ENCODE measurements around the gene CYLD.

The CYLD gene

GRCh38 chr16:50740736-50741135 is 1.1 kb upstream of the CYLD start:
- no peak for DNase-seq (ENCODE audit: low read depth)

- DNase-seq (ENCODE audit: low read depth): no peak
These were observed 583 bp upstream of the CYLD start for GRCh38 chr16:50741225-50741780.

- peak; percentile 27 for DNase-seq (ENCODE audit: low read depth)
These were observed 802 bp downstream of the CYLD start for GRCh38 chr16:50742576-50743200.

- no peak for DNase-seq (ENCODE audit: low read depth)
These were observed 1.8 kb downstream of the CYLD start for GRCh38 chr16:50743581-50744225.

GRCh38 chr16:50744881-50745280 is 3.0 kb downstream of the CYLD start:
- no peak for DNase-seq (ENCODE audit: low read depth)

GRCh38 chr16:50745940-50746339 is 4.1 kb downstream of the CYLD start:
- DNase-seq (ENCODE audit: low read depth): no peak

- DNase-seq (ENCODE audit: low read depth): no peak
These were observed 5.5 kb downstream of the CYLD start for GRCh38 chr16:50747207-50747956.

GRCh38 chr16:50751528-50751927 is 9.6 kb downstream of the CYLD start:
- DNase-seq (ENCODE audit: low read depth): no peak

GRCh38 chr16:50752471-50753235 is 10.8 kb downstream of the CYLD start:
- no peak for DNase-seq (ENCODE audit: low read depth)

GRCh38 chr16:50756473-50756872 is 14.6 kb downstream of the CYLD start:
- no peak for DNase-seq (ENCODE audit: low read depth)

GRCh38 chr16:50761267-50761666 is 19.4 kb downstream of the CYLD start:
- DNase-seq (ENCODE audit: low read depth): no peak

- no peak for DNase-seq (ENCODE audit: low read depth)
These were observed 20.4 kb downstream of the CYLD start for GRCh38 chr16:50762241-50762640.

- no peak for DNase-seq (ENCODE audit: low read depth)
These were observed 21.3 kb downstream of the CYLD start for GRCh38 chr16:50763211-50763610.

- DNase-seq (ENCODE audit: low read depth): no peak
These were observed 23.4 kb downstream of the CYLD start for GRCh38 chr16:50765260-50765659.

GRCh38 chr16:50765861-50766260 is 24.0 kb downstream of the CYLD start:
- no peak for DNase-seq (ENCODE audit: low read depth)

GRCh38 chr16:50767197-50767596 is 25.3 kb downstream of the CYLD start:
- no peak for DNase-seq (ENCODE audit: low read depth)

GRCh38 chr16:50771366-50771765 is 29.5 kb downstream of the CYLD start:
- DNase-seq (ENCODE audit: low read depth): peak; percentile 40

- no peak for DNase-seq (ENCODE audit: low read depth)
These were observed 32.5 kb downstream of the CYLD start for GRCh38 chr16:50774405-50774804.

GRCh38 chr16:50774960-50775359 is 33.1 kb downstream of the CYLD start:
- no peak for DNase-seq (ENCODE audit: low read depth)

- DNase-seq (ENCODE audit: low read depth): no peak
These were observed 34.2 kb downstream of the CYLD start for GRCh38 chr16:50776037-50776436.

- no peak for DNase-seq (ENCODE audit: low read depth)
These were observed 36.6 kb downstream of the CYLD start for GRCh38 chr16:50778284-50779163.

Data from GM04503 (cell line).